Uterus (tissue), 2 donors: ENCODE measurements around the gene DCTN2.

ENCODE experiments used
- CTCF ChIP-seq, 4 experiments: fragments of 200-600 bp in 2 of 4; fragments of 450-650 bp in 2 of 4; sonication (generic) in 2 of 4; IDR thresholded peaks; one replicate each; pipeline ENCODE4 v1.5.1; 2016 to 2019; ENCODE audit warnings: antibody characterized with exemption in 4 of 4, mild to moderate bottlenecking in 2 of 4, moderate library complexity in 1 of 4
- POLR2A ChIP-seq, 2 donors: fragments of 450-650 bp; IDR thresholded peaks; one replicate each; pipeline ENCODE4 v1.6.1; 2016; ENCODE audit warnings: antibody characterized with exemption in 2 of 2, mild to moderate bottlenecking in 1 of 2, moderate library complexity in 1 of 2

DNA sequence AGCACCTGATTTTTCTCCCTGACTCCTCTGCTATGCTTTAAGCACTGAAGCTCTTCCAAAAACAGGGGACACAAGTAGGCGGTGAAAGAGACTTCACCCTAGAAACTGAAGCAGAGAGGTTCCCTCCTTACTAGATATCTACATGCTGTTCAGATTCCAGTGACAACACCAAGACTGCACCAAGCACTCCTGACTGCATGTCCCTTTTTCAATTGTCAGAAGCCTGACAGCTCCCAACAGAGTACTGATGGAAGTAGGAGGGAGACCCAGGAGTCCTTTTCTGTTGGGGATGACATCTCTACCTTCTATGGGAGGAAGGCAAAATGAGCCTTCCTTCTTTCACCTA is 10.4 kb downstream of the DCTN2 start:
- TF ChIP-seq CTCF (IDR thresholded peaks at IDR 0.05) (no peak), POLR2A (IDR thresholded peaks at IDR 0.05) (no peak)
